Left ventricle myocardium inferior (tissue), 1 donor: ENCODE data around the gene INO80C. TPM values are rescaled to one million over a fixed set of nuclear protein-coding genes. Genes with fewer than 3 reads are reported as not detected.
A peak's percentile ranks its signal among the peaks of the same experiment; 100 is the strongest.
"Not testable (repeated sequence)": the region's sequence is repeated elsewhere in the genome, so short reads cannot be mapped to it uniquely, and the experiment has no call there.

Source experiments
- DNase-seq: peaks from one replicate; pipeline ENCODE4 v3.0.0-alpha.2; 2020
- H3K27ac ChIP-seq: fragments of 200-600 bp; replicated peaks from 2 replicates; pipeline ENCODE4 v1.8.0; 2021
- H3K27me3 ChIP-seq: fragments of 200-600 bp; 2 replicates; pipeline ENCODE4 v1.8.0; 2021; ENCODE audit warnings: low read depth
- H3K36me3 ChIP-seq: fragments of 200-600 bp; 2 replicates; pipeline ENCODE4 v1.8.0; 2021
- H3K4me1 ChIP-seq: fragments of 200-600 bp; 2 replicates; pipeline ENCODE4 v1.8.0; 2021
- H3K4me3 ChIP-seq: fragments of 200-600 bp; 2 replicates; pipeline ENCODE4 v1.8.0; 2021; ENCODE audit warnings: mild to moderate bottlenecking, moderate library complexity
- H3K9me3 ChIP-seq: fragments of 200-600 bp; replicated peaks from 2 replicates; pipeline ENCODE4 v1.8.0; 2021
- intact Hi-C: fragments of 100-400 bp; cut with micrococcal nuclease; formaldehyde crosslinking; loops from one replicate; pipeline ENCODE4 v1.11.0; 2022
- total RNA-seq: library from RNA; stranded (reverse); fragmentation: NEBNext Ultra II Directional; extraction: Animal tissue kit (Norgen Biotek cat#: 25700); gene quantifications from one replicate; pipeline ENCODE4 v1.2.1, GENCODE V29; 2021
- TF ChIP-seq, protein P1 (sequence below): fragments of 200-600 bp; IDR thresholded peaks from 2 replicates; pipeline ENCODE4 v1.8.0; 2021; ENCODE audit warnings: antibody characterized with exemption, mild to moderate bottlenecking, borderline replicate concordance
- donor health status: DM: no; HTN: yes; CAD: no; lungs with severe emphysema.

The INO80C gene
- total RNA-seq, 1 donor from 2014 or later = 20.3 TPM

DNA sequence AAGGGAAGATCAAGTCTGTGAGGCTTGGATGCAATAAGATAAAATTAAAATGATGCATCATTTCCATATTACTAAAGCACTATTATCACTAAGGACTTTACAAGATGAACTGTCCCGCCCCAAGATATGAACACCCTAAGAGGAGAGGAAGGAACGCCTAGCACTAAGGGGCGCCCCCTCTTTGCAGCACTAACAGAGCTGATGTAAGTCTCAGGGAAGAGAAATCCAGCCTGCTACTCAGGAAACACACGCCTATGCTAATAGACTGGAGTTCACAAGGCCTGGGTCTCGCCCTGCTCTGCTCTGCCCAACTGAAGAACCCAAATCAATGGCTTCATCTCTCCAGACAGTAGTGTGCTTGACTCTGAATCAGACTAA lies 6.1 kb downstream of the INO80C start:
- no peak for DNase-seq
- TF ChIP-seq, protein P1, sequence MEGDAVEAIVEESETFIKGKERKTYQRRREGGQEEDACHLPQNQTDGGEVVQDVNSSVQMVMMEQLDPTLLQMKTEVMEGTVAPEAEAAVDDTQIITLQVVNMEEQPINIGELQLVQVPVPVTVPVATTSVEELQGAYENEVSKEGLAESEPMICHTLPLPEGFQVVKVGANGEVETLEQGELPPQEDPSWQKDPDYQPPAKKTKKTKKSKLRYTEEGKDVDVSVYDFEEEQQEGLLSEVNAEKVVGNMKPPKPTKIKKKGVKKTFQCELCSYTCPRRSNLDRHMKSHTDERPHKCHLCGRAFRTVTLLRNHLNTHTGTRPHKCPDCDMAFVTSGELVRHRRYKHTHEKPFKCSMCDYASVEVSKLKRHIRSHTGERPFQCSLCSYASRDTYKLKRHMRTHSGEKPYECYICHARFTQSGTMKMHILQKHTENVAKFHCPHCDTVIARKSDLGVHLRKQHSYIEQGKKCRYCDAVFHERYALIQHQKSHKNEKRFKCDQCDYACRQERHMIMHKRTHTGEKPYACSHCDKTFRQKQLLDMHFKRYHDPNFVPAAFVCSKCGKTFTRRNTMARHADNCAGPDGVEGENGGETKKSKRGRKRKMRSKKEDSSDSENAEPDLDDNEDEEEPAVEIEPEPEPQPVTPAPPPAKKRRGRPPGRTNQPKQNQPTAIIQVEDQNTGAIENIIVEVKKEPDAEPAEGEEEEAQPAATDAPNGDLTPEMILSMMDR = no peak

DNA sequence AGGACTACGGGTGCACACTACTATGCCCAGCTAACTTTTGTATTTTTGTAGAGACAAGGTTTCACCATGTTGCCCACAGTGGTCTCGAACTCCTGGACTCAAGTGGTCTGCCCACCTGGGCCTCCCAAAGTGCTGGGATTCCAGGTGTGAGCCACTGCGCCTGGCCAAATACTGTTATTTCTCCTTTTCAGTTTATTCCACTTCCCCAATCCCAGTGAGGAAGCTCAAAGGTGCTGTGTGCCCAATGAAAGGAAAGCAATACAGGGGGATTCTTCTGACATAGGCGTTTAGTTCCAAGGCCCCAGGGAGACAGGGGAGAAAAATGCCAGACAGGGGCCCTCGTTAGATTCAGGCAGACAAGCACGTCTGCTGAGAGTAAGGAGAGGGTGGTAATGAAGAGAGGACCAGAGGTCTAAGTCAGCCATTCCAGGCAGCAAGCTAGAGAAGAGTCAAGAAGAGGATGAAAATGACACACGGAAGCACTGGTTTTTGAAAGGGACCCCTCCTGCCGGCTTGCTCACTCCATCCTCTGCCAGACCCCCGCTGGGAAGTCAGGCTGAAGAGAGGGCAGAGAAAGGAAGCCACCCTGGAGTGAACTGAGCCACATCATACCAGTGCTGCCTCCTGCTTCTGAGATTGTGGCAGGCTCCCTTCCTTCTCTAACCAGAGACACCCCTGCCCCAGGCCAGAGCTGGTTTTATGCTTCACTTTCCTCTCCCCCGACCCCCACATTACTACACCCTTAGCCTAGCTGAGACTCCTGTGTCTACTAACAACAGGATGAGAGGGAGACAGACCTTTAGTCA lies 6.7 kb downstream of the INO80C start:
- Histone ChIP-seq H3K4me1 (peaks cover 42% of the 10 kb centered on the region), H3K27me3 (no peaks in the 10 kb centered on the region), H3K27ac (peak overlapping the region; percentile 66), H3K4me3 (no peak overlapping the region), H3K9me3 (no peaks in the 10 kb centered on the region), H3K36me3 (no peaks in the 10 kb centered on the region)
- DNase-seq = no peak
- intact Hi-C loops = loop anchor here (10.0 kb wide), 1 partner anchor 94 kb away; the partner anchor contains the start of gene GALNT1
- TF ChIP-seq, protein P1 = no peak

More for the DNA sequence above, 6.1 kb downstream of the INO80C start:
- no peaks in the 10 kb centered on the region for H3K27me3 ChIP-seq
- no peaks in the 10 kb centered on the region for H3K36me3 ChIP-seq
- intact Hi-C loops = loop anchor here (10.0 kb wide), 1 partner anchor 93 kb away; the partner anchor contains the start of gene GALNT1
- H3K9me3 ChIP-seq = no peaks in the 10 kb centered on the region
- peak overlapping the region; percentile 66 for H3K27ac ChIP-seq
- H3K4me3 ChIP-seq = no peak overlapping the region
- H3K4me1 ChIP-seq = peaks cover 48% of the 10 kb centered on the region

DNA sequence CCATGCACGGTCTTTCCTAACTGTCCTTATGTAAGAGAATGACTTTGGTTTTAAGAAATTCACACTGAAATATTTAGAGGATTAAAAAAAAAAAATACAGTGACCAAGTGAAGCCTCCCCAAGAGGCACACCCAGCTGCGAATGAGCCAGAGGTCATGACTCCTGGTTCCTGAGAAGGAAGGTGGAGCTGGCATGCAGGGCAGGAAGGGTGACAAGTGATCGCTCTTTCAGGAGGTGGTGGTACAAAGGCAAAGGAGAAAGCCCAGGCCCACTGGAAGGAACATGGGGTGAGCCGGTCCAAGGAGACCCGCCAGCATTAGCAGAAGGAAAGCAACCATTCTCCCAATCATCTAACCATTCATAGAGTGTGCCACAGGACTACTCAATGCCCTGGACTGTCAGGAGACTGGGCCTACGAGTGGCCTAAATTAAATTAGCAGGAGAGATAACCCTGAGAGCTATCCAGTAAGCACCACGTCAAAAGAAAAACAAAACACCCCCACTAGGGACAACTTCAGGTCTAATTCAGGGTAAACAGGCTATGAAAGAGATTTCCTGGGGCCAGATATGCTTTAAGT lies 7.8 kb downstream of the INO80C start:
- no peak for DNase-seq
- no peaks in the 10 kb centered on the region for H3K27me3 ChIP-seq
- TF ChIP-seq, protein P1 = no peak
- H3K4me3 ChIP-seq = no peak overlapping the region
- H3K4me1 ChIP-seq = peaks cover 35% of the 10 kb centered on the region
- H3K36me3 ChIP-seq = no peaks in the 10 kb centered on the region
- intact Hi-C loops = loop anchor here (10.0 kb wide), 1 partner anchor 95 kb away; the partner anchor contains the start of gene GALNT1
- peak overlapping the region; percentile 66 for H3K27ac ChIP-seq
- no peaks in the 10 kb centered on the region for H3K9me3 ChIP-seq

DNA sequence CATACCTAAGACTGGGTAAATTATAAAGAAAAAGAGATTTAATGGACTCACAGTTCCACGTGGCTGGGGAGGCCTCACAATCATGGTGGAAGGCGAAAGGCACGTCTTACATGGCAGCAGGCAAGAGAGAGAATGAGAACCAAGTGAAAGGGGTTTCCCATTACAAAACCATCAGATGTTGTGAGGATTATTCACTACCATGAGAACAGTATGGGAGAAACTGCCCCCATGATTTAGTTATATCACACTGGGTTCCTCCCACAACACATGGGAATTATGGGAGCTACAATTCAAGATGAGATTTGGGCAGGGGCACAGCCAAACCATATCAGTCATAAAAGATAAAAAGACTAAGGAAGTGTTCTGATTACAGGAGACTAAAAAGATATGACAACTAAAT lies 8.5 kb downstream of the INO80C start:
- H3K4me3 ChIP-seq, H3K27me3 ChIP-seq, H3K9me3 ChIP-seq, DNase-seq, H3K36me3 ChIP-seq, intact Hi-C loops: not testable (repeated sequence)
- Histone ChIP-seq H3K4me1 (peaks cover 35% of the 10 kb centered on the region), H3K27ac (peak overlapping the region; percentile 66)

DNA sequence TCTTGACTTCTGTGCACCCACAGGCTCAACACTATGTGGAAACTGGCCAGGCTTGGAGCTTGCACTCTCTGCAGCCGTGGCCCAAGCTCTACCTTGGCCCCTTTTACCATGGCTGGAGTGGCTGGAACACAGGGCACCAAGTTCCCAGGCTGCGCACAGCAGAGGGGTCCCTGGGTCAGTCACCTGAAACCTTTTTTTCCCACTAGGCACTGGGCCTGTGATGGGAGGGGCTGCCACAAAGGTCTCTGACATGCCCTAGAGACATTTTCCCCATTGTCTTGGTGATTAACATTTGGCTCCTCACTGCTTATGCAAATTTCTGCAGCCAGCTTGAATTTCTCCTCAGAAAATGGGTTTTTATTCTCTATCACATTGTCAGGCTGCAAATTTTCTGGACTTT lies 9.4 kb downstream of the INO80C start:
- H3K4me3 ChIP-seq, H3K36me3 ChIP-seq, H3K9me3 ChIP-seq, intact Hi-C loops, DNase-seq, H3K27ac ChIP-seq, H3K27me3 ChIP-seq: not testable (repeated sequence)
- peaks cover 35% of the 10 kb centered on the region for H3K4me1 ChIP-seq

DNA sequence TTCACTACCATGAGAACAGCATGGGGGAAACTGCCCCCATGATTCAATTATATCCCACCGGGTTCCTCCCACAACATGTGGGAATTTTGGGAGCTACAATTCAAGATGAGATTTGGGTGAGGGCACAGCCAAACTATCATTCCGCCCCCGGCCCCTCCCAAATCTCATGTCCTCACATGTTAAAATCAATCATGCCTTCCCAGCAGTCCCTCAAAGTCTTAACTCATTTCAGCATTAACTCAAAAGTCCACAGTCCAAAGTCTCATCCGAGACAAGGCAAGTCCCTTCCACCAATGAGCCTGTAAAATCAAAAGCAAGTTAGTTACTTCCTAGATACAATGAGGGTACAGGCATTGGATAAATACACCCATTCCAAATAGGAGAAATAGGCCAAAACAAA lies 10.2 kb downstream of the INO80C start:
- H3K36me3 ChIP-seq, H3K27me3 ChIP-seq, H3K4me3 ChIP-seq, H3K27ac ChIP-seq, H3K9me3 ChIP-seq, intact Hi-C loops, DNase-seq: not testable (repeated sequence)
- H3K4me1 ChIP-seq = peaks cover 35% of the 10 kb centered on the region

DNA sequence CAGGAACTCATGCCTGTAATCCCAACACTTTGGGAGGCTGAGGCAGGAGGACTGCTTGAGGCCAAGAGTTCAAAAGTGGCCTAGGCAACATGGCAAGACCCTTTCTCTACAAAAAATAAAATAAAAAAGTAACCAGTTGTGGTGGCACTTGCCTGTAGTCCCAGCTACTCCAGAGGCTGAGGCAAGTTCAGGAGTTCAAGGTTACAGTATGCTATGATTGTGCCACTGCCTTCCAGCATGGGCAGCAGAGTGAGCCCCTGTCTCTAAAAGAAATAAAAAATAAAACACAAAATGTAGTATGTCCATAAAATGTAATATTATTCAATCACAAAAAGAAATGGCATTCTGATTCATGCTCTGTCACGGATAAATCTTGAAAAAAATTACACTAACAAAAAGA lies 11.9 kb downstream of the INO80C start:
- Histone ChIP-seq H3K4me3 (no peak overlapping the region), H3K27ac (no peak overlapping the region), H3K4me1 (peaks cover 20% of the 10 kb centered on the region), H3K9me3 (no peaks in the 10 kb centered on the region), H3K36me3 (no peaks in the 10 kb centered on the region), H3K27me3 (no peaks in the 10 kb centered on the region)
- TF ChIP-seq, protein P1 = no peak
- intact Hi-C loops = no loop called here
- DNase-seq = no peak
